NOMO-1 treated with dmso at 0.1 percent for 144 hours (cell line): ENCODE data around the gene KRTAP4-8.
"Not testable (repeated sequence)": the region's sequence is repeated elsewhere in the genome, so short reads cannot be mapped to it uniquely, and the experiment has no call there.

Source experiments
- DNase-seq: peaks from one replicate; lab custom pipeline; 2025; ENCODE audit not compliant: unreplicated experiment; lab: John Stamatoyannopoulos, UW

The KRTAP4-8 gene

GRCh38 chr17:41108728-41109386 is 10.9 kb upstream of the KRTAP4-8 start:
- not testable (repeated sequence) for DNase-seq

GRCh38 chr17:41107941-41108450 is 10.1 kb upstream of the KRTAP4-8 start:
- no peak for DNase-seq

DNA sequence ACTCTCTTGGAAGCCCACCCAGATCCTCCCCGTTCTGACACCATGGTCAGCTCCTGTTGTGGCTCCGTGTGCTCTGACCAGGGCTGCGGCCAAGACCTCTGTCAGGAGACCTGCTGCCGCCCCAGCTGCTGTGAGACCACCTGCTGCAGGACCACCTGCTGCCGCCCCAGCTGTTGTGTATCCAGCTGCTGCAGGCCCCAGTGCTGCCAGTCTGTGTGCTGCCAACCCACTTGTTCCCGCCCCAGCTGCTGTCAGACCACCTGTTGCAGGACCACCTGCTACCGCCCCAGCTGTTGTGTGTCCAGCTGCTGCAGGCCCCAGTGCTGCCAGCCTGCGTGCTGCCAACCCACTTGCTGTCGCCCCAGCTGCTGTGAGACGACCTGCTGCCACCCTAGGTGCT is 7.4 kb upstream of the KRTAP4-8 start, which contains the start of gene KRTAP4-9:
Gene KRTAP4-9, plus strand, starts transcription at position 43 of the 400 bp plus-strand sequence. Its CDS starts 0 bp downstream, at position 43.
- not testable (repeated sequence) for DNase-seq

GRCh38 chr17:41104386-41105038 is 6.6 kb upstream of the KRTAP4-8 start:
- not testable (repeated sequence) for DNase-seq

- DNase-seq = no peak
These were observed 6.0 kb upstream of the KRTAP4-8 start for GRCh38 chr17:41103896-41104295.

DNA sequence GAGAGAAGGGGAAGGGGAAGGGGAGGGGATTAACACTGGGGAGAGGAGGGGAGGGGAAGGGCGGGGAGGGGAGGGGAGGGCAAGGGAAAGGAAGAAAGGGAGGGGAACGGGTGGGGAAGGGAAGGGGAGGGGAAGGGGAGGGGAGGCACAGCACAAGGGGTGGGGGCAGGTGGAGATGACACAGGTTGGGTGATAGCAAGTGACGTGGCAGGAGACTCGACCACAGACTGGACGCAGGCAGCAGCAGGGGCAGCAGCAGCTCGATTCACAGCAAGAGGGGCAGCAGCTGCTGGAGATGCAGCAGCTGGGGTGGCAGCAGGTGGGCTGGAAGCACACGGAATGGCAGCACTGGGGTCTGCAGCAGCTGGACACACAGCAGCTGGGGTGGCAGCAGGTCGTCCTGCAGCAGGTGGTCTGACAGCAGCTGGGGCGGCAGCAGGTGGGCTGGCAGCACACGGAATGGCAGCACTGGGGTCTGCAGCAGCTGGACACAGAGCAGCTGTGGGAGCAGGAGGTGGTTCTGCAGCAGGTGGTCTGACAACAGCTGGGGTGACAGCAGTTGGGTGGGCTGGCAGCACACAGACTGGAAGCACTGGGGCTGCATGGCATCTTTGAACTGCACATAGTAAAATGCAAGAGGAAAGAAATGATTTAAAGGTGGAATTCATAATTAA is 3.8 kb upstream of the KRTAP4-8 start, which contains the start of gene KRTAP4-16:
Gene KRTAP4-16, minus strand, starts transcription at position 624 of the 674 bp plus-strand sequence. Its CDS starts 0 bp downstream, at position 624.
- DNase-seq = no peak

DNA sequence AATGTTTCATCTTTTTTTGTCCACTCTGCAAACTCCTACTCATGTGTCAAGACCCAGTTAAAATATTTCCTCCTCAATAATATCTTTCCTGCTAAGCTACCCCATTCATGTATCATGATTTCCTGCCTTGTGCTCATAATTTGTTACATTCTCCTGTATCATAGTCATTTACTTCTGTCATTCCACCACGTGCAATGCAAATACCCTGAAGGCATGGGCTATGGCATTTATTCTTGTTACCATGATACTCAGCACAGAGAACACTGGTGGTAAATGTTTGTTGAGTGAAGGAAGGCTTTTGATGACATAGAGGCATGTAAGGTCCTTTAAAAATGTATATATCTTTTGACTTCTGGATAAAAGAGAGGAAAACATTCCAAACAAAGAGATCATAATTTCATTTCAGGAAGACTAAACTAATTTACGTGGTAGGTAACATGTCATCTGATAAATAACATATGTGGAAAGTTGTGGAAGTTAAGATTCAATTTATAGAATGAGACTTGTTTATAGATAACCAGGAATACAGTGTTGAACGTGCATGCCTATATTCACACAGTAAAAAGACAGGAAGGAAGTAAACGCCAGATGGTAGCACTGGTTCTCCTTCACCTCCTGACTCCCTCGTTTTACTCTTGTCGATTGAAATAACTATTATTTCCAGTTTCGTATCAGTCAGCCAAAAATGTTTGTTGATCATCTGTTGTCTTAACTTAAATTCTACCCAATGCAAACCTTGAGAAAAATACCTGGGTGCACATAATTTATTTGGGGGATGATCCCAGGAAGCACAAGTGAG is 1.9 kb upstream of the KRTAP4-8 start:
- not testable (repeated sequence) for DNase-seq

DNA sequence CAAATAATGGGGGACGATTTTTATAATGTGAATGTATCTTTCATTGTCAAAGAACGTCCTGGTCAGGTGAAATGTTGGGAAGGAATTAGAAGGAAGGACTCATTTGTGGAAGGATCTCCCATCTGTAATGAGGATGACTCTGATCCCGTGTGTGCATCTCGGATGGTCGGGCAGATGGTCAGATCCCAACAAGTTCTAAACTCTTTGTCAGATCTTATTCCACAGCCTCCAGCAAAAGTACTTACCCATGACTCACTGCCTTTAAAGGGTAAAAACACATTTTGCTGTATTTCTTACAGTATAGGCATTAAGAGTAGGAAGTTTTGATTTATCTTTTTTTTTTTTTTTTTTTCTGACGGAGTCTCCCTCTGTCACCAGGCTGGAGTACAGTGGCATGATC is 539 bp upstream of the KRTAP4-8 start:
- no peak for DNase-seq

- DNase-seq = no peak
These were observed 1.9 kb downstream of the KRTAP4-8 start for GRCh38 chr17:41096055-41096454.

GRCh38 chr17:41088760-41089352 is 9.1 kb downstream of the KRTAP4-8 start:
- not testable (repeated sequence) for DNase-seq

DNA sequence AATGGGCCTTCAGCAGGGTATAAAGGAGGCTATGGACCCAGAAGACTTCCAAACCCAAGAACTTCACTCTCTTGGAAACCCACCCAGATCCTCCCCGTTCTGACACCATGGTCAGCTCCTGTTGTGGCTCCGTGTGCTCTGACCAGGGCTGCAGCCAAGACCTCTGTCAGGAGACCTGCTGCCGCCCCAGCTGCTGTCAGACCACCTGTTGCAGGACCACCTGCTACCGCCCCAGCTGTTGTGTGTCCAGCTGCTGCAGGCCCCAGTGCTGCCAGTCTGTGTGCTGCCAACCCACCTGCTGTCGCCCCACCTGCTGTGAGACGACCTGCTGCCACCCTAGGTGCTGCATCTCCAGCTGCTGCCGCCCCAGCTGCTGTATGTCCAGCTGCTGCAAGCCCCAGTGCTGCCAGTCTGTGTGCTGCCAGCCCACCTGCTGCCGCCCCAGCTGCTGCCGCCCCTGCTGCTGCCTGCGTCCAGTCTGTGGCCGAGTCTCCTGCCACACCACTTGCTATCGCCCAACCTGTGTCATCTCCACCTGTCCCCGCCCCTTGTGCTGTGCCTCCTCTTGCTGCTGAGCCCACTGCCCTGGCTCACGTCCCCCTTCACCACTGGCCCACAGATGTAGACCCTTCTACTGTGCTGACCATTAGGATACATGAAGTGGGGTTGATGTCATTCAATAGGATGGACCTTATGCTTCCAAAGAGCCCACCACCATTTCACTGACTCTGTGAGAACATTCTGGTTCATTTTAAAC is 13.7 kb downstream of the KRTAP4-8 start, which contains the start of gene KRTAP4-7:
Gene KRTAP4-7, plus strand, starts transcription at position 51 of the 757 bp plus-strand sequence. Its CDS starts 57 bp downstream, at position 108.
- DNase-seq = not testable (repeated sequence)

DNA sequence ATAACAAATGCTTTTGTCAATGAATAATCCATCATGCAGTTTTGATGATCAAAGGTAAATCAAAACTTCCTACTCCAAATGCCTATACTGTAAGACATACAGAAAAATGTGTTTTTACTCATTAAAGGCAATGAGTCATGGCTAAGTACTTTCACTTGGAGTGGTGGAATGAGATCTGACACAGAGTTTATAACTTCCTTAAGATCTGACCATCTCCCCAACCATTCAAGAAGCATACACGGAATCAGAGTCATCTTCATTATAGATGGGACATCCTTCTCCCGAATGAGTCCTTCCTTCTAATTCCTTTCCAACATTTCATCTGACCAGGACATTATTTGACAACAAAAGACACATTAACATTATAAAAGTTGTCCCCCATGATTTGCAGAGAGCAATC is 14.5 kb downstream of the KRTAP4-8 start:
- not testable (repeated sequence) for DNase-seq

- no peak for DNase-seq
These were observed 15.3 kb downstream of the KRTAP4-8 start for GRCh38 chr17:41082626-41083025.

- DNase-seq = no peak
These were observed 21.2 kb downstream of the KRTAP4-8 start for GRCh38 chr17:41076788-41077187.

- no peak for DNase-seq
These were observed 24.3 kb downstream of the KRTAP4-8 start for GRCh38 chr17:41073676-41074075.

- no peak for DNase-seq
These were observed 26.2 kb downstream of the KRTAP4-8 start for GRCh38 chr17:41071606-41072360.

DNA sequence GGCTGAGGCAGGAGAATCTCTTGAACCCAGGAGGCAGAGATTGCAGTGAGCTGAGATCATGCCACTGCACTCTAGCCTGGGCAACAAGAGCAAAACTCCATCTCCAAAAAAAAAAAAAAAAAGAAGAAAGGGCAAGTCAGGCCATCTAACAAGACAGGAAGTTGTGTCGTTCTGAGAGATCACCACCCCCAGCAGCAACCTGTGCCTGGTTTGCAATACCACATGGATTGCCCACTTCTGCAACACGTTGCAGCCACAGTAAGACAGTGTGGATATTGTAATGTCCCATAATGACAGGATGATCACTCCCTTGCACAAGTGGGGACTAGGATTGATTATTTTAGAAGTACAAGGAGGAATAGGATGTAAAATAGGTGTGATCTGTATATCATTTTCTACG is 28.9 kb downstream of the KRTAP4-8 start:
- no peak for DNase-seq

- DNase-seq = no peak
These were observed 30.7 kb downstream of the KRTAP4-8 start for GRCh38 chr17:41067281-41067680.
